Pons (tissue), 1 donor: ENCODE results near the gene BATF2.

Experiments used
- DNase-seq: peaks from one replicate; pipeline ENCODE4 v3.0.0-alpha.2; 2016; ENCODE audit warnings: low spot score

BATF2 gene

DNA sequence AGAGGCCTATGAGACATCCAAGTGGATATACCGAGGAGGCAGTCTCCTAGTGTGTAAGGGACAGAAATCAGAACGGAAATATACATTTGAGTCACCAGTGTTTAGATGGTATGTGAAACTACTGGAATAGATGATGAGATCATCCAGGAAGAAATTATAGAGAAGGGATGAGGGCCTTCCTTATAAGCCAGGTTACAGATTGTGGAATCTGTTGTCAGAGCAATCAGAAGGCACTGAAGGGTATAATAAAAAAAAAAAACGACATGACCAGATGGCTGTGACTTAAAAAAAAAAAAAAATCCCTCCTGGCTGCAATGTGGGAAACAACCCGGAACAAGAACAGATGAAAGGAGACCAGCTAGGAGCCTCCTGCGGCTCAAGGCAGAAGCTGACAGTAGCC is 27.6 kb downstream of the BATF2 start:
- DNase-seq: no peak

DNA sequence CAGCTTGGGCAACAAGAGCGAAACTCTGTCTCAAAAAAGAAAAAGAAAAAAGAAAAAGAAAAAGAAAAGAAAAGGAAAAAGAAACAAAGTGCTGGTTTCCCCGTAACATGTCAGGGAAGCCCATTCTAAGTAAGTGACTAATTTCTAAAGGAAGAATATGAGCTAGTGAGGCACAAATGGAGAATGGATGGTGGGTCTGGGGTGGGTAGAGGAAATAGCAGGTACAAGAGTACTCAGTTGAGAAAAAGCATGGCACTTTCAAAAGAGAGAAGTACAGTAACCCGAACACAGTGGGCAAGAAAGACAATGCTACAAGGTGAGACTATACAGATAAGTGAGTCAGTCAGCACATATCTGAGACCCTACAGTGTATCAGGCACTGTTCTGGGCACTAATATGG is 29.4 kb downstream of the BATF2 start:
- no peak for DNase-seq

DNA sequence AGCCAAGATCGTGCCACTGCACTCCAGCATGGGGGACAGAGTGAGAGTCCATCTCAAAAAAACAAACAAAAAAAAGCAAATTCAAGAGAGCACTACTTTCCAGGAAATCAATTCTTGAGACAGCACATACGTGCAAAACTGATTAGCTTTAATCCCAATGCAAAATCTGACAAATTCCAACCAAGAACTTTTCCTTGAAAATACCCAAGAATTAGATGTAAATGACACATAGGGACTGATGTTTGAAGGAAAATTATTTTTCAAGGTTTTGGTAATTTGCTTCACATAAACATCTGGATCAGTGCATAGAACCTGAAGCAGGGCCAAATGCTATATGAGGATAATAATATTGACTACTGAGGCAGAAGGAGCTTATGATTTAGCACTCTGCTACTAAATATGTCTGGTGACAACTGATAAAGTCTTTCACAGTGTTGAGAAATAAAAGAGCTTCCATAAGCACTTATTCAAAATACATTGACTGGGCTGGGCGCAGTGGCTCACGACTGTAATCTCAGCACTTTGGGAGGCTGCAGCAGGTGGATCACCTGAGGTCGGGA is 33.6 kb downstream of the BATF2 start:
- DNase-seq: no peak

DNA sequence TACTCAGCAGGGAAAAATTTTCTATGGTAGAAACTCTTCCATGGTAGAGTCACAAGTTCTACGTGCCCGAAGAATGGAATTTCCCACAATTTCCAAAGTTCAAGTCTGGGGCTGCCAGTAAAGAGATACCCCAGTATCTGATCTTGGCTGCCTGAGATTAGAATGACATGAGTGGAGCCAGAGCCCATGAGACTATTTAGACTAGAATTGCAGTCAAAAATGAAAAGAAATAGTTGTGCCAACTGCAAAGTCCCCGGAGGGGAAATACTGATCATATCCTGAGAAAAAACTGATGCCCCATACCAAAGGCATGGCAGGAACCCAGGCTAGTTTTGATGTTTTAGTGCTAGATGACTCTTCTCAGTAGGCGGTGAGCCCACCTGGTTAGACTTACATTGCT is 36.1 kb downstream of the BATF2 start:
- no peak for DNase-seq

DNA sequence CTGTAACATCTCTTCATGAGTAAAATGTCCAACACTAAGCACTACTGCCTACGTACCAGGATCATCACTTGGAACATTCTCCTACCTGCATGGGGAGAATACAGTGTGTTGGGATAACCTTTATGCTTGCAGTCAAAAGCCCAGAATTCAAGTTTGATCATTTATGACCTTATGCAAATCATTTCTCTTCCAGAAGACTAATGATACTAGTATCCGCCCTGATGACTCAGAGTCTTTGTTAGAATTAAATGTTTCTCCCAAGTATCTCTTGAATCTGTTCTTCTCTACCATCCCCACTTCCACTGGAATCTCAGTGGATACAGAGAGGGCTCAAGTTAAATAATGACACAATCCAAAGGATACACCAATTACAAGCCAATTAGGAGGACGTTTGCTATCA is 37.3 kb downstream of the BATF2 start:
- DNase-seq: no peak

DNA sequence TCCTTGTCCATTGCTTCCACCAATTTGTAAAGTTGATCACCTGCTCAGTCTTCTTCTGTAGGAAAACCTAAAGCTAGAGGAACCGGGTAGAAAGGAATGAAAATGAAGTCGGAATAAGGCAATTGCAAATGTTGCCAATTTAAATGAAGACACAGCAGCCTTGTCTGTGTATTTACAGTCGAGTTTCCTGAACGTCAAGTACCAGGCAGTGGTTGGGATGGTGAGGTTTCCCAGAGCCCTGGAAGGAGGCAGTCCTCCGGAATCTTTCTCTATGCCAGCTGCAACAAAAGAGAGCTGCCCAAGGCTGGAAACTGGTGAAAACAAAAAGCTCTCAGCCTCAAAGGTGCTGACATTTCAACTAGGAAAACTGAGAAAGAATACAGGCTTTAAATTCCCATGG is 42.6 kb downstream of the BATF2 start:
- no peak for DNase-seq

DNA sequence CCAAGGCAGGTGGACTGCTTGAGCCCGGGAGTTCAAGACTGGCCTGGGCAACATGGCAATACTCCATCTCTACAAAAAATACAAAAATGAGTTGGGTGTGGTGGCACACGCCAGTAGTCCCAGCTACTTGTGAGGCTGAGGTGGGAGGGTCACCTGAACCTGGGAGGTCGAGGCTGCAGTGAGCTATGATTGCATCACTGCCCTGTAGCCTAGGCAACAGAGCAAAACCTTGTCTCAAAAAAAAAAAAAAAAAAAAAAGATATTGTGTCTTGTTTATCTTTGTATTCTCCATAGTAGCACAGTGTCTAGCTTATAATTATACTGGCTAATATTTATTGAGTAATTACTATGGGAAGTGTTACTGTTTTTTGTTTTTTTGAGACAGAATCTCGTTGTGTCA is 45.2 kb downstream of the BATF2 start:
- DNase-seq: no peak

DNA sequence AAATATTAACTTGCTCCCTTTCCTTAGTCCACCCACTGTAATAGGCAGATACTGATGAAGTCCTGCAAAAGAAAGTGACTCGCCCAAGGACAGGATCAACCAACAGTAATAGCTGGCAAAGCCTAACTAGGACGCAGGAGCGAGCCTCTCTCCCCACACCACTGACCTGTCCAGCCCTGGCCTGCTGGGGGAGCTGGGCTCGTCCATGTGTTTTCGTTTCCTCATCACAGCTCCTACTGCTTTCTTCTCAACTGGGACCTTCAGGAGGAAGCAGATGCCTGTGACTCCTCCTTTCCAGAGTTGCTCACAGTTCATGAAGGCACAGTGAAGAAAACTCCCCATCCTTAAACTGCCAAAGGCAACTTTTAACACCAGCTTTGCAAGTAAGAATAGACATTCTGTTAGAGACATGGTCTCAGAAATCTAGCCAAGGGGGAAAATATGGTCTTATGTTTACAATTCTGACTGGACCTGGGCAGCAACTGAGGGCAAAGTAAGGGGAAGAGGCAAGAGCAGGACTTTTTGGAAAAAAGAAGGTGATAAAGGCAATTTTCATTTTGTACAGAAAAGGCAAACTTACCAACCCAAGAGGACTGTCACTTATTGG is 49.5 kb downstream of the BATF2 start:
- DNase-seq: no peak
